ENCODE data around the gene SPECC1L. TPM values are rescaled to one million over a fixed set of nuclear protein-coding genes. Genes with fewer than 3 reads are reported as not detected.

The SPECC1L gene
- total RNA-seq, 1 donor from 2014 or later = 123 TPM

DNA sequence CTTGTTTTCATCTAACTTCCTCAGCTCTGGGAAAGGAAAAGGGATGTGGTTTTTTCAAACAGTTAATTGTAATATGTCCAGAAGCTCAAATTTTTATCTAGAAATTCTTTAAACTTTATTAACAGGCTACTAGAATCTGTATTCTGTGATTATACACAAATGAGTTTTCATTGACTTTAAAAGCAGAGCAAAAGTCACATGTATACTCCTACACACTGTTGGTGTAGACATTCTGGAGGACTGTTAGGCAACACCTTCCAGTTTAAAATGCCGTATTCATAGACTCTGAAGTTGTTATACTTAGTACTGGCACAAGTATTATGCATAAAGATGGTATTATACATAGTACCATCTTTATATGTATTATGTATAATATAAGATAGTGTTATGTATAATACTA lies 64.9 kb downstream of the SPECC1L start:
- Mint-ChIP-seq H3K4me1 (no peaks in the 10 kb centered on the region), H3K27me3 (ENCODE audit: low read depth) (no peaks in the 10 kb centered on the region), H3K27ac (ENCODE audit: unreplicated experiment) (no peak overlapping the region), H3K4me3 (no peak overlapping the region), H3K9me3 (no peaks in the 10 kb centered on the region), H3K36me3 (ENCODE audit: low read depth) (peaks cover 12% of the 10 kb centered on the region)
- DNase-seq (ENCODE audit: low read depth, low spot score) = no peak
- TF ChIP-seq, protein P1, sequence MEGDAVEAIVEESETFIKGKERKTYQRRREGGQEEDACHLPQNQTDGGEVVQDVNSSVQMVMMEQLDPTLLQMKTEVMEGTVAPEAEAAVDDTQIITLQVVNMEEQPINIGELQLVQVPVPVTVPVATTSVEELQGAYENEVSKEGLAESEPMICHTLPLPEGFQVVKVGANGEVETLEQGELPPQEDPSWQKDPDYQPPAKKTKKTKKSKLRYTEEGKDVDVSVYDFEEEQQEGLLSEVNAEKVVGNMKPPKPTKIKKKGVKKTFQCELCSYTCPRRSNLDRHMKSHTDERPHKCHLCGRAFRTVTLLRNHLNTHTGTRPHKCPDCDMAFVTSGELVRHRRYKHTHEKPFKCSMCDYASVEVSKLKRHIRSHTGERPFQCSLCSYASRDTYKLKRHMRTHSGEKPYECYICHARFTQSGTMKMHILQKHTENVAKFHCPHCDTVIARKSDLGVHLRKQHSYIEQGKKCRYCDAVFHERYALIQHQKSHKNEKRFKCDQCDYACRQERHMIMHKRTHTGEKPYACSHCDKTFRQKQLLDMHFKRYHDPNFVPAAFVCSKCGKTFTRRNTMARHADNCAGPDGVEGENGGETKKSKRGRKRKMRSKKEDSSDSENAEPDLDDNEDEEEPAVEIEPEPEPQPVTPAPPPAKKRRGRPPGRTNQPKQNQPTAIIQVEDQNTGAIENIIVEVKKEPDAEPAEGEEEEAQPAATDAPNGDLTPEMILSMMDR (conservative IDR thresholded peaks at IDR 0.05) = no peak

DNA sequence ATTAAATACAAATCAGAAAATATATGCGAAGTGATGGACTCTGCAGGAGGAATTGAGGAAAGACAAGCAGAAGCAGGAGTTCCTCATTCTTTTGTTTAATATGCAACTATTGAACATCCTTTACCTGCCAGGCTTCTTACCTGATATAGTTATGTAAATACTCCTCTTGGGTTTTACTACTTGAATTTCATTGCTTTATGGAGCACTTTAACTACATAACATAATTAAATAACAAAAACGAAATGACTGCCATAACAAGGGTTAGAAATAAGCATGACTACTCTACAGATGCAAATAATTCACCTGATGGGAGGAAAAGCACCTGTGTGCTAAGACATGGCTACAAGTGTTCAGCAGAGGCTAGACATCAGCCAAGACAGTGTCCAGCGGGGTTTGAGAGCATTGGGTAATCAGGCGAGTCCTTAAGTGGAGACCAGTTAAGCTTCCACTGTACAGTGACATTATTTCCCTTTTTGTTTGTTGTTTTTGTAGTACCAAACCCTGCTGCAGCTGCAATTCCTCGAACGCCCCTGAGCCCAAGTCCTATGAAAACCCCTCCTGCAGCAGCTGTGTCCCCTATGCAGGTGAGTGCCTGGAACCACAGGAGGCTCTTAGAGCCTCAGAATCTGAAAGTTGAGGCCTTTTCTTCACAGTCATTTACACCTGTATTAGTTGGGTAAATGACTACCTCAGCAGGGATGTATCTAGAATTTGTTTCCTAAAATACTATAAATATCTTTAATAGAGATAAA lies 67.4 kb downstream of the SPECC1L start:
- TF ChIP-seq, protein P1 (conservative IDR thresholded peaks at IDR 0.05) = no peak
- H3K27me3 Mint-ChIP-seq (ENCODE audit: low read depth) = no peaks in the 10 kb centered on the region

DNA sequence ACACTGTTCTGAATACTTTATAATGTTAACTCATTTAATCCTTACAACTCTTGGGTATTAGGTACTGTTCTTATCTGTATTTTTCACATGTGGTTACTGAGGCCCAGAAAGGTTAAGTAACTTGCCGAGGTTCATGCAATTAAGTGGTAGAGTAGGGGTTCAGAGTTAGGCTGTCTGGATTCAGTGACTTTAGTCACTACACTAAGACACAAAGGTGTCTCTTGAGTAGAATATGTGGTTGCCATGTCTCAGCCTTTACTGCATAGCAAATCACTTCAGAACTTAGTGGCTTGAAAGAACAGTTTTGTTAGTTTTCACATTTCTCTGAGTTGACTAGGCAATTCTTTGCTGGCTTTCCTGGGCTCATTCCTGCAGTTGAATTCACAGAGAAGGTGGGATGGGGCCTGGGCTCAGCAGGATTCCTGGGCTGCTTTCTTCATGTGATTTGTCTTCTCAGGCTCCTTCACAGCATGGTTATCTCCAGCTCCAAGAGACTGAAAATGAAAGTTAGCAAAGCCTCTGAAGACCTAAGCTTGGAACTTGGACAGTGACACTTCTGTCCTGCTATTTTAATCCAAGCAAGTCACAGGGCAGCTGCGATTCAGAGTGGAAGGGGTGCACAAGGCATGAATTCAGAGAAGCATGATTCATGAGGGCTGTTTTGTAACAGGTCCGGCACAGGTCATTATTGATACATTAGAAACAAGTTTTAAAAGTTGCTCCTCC lies 68.3 kb downstream of the SPECC1L start:
- TF ChIP-seq, protein P1 (conservative IDR thresholded peaks at IDR 0.05) = no peak
- no peak overlapping the region for H3K4me3 Mint-ChIP-seq

More for the DNA sequence above, 67.4 kb downstream of the SPECC1L start:
- Mint-ChIP-seq H3K4me1 (no peaks in the 10 kb centered on the region), H3K27ac (ENCODE audit: unreplicated experiment) (no peak overlapping the region), H3K9me3 (no peaks in the 10 kb centered on the region), H3K36me3 (ENCODE audit: low read depth) (peaks cover 8% of the 10 kb centered on the region), H3K4me3 (no peak overlapping the region)
- DNase-seq (ENCODE audit: low read depth, low spot score) = no peak

DNA sequence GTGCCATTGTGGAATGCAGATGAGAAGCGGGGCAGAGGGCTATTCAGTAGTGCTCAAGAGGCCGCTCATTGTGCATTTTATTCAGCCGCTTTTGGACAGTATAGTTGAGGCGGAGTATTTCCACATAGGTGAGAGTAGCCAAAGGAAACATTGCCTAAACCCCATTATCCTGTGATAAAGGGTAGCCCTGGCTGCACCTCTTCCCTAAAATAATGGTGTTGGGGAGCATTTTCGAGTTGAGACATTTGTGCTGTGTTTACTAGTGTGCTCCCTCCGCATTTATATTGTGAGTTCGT lies 68.8 kb downstream of the SPECC1L start:
- no peaks in the 10 kb centered on the region for H3K4me1 Mint-ChIP-seq
- H3K27me3 Mint-ChIP-seq (ENCODE audit: low read depth) = no peaks in the 10 kb centered on the region
- no peak overlapping the region for H3K27ac Mint-ChIP-seq (ENCODE audit: unreplicated experiment)
- H3K9me3 Mint-ChIP-seq = no peaks in the 10 kb centered on the region
- peaks cover 8% of the 10 kb centered on the region for H3K36me3 Mint-ChIP-seq (ENCODE audit: low read depth)
- H3K4me3 Mint-ChIP-seq = no peak overlapping the region
- DNase-seq (ENCODE audit: low read depth, low spot score) = no peak
- TF ChIP-seq, protein P1 (conservative IDR thresholded peaks at IDR 0.05) = no peak

More for the DNA sequence above, 68.3 kb downstream of the SPECC1L start:
- no peak overlapping the region for H3K27ac Mint-ChIP-seq (ENCODE audit: unreplicated experiment)
- H3K9me3 Mint-ChIP-seq = no peaks in the 10 kb centered on the region
- peaks cover 8% of the 10 kb centered on the region for H3K36me3 Mint-ChIP-seq (ENCODE audit: low read depth)
- H3K4me1 Mint-ChIP-seq = no peaks in the 10 kb centered on the region
- no peaks in the 10 kb centered on the region for H3K27me3 Mint-ChIP-seq (ENCODE audit: low read depth)
- no peak for DNase-seq (ENCODE audit: low read depth, low spot score)

DNA sequence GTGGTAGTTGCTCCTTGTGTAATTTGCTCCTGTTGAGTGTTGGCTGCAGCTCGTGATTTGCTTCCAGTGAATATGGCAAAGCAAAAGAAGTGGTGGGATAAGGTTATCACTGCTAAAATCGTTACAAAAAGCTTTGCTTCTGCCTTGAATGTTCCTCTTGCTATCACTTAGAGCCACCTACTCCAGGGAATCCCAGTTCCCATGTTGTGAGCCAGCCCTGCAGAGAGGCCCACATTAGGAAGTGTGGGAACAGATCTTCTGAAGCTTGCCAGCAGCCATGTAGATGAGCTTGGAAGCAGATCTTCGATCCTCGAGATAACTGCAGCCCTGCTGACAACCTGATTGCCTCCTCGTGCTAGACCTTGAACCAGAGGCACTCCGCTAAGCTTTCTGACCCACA lies 71.0 kb downstream of the SPECC1L start:
- no peak overlapping the region for H3K27ac Mint-ChIP-seq (ENCODE audit: unreplicated experiment)
- H3K27me3 Mint-ChIP-seq (ENCODE audit: low read depth) = no peaks in the 10 kb centered on the region
- no peak for DNase-seq (ENCODE audit: low read depth, low spot score)
- H3K36me3 Mint-ChIP-seq (ENCODE audit: low read depth) = peaks cover 4% of the 10 kb centered on the region
- no peak overlapping the region for H3K4me3 Mint-ChIP-seq
- H3K4me1 Mint-ChIP-seq = no peaks in the 10 kb centered on the region
- TF ChIP-seq, protein P1 (conservative IDR thresholded peaks at IDR 0.05) = no peak
- H3K9me3 Mint-ChIP-seq = no peaks in the 10 kb centered on the region

Data from neural crest cell (in vitro differentiated cells).